SK-N-SH treated with all-trans-retinoic acid at 6 μM for 48 hours (cell line): ENCODE results near the gene C14orf93.

Experiments used
- ATAC-seq: fragments of 200-7000 bp; cut with Tn5 transposase; 3 replicates; pipeline ENCODE4 v1.9.1; 2020; ENCODE audit warnings: mild to moderate bottlenecking, moderate library complexity
- ARNTL ChIP-seq: fragments of 450-650 bp; formaldehyde crosslinking; IDR thresholded peaks from 2 replicates; pipeline ENCODE4 v1.5.0; 2020; ENCODE audit warnings: low read depth, mild to moderate bottlenecking, moderate library complexity, borderline replicate concordance
- BACH2 ChIP-seq: fragments of 250-450 bp; sonication (Bioruptor Pico); IDR thresholded peaks from 2 replicates; pipeline ENCODE4 v1.9.0; 2021; ENCODE audit warnings: mild to moderate bottlenecking, borderline replicate concordance
- CREB5 ChIP-seq: fragments of 250-450 bp; sonication (Bioruptor Pico); IDR thresholded peaks from 2 replicates; pipeline ENCODE4 v1.5.1; 2020; ENCODE audit warnings: low read depth, mild to moderate bottlenecking, moderate library complexity
- ESRRG ChIP-seq: fragments of 250-450 bp; sonication (Bioruptor Pico); IDR thresholded peaks from 2 replicates; pipeline ENCODE4 v1.6.1; 2021; ENCODE audit warnings: mild to moderate bottlenecking
- GLIS3 ChIP-seq: fragments of 250-450 bp; sonication (Bioruptor Pico); IDR thresholded peaks from 2 replicates; pipeline ENCODE4 v1.5.0; 2020; ENCODE audit warnings: mild to moderate bottlenecking, moderate library complexity
- ISL1 ChIP-seq: fragments of 250-450 bp; sonication (Bioruptor Pico); IDR thresholded peaks from 2 replicates; pipeline ENCODE4 v2.1.2; 2022; ENCODE audit warnings: mild to moderate bottlenecking, moderate library complexity
- OSR1 ChIP-seq: fragments of 250-450 bp; sonication (Bioruptor Pico); IDR thresholded peaks from 2 replicates; pipeline ENCODE4 v1.8.0; 2022; ENCODE audit warnings: moderate library complexity, mild to moderate bottlenecking, inconsistent platforms
- PATZ1 ChIP-seq: fragments of 250-450 bp; sonication (Bioruptor Pico); IDR thresholded peaks from 2 replicates; pipeline ENCODE4 v1.8.0; 2020; ENCODE audit warnings: mild to moderate bottlenecking, moderate library complexity, borderline replicate concordance
- PPARA ChIP-seq: fragments of 250-450 bp; sonication (Bioruptor Pico); IDR thresholded peaks from 2 replicates; pipeline ENCODE4 v1.5.0; 2020; ENCODE audit warnings: mild to moderate bottlenecking, borderline replicate concordance
- RARB ChIP-seq: fragments of 250-450 bp; sonication (Bioruptor Pico); IDR thresholded peaks from 2 replicates; pipeline ENCODE4 v1.8.0; 2021; ENCODE audit warnings: mild to moderate bottlenecking, moderate library complexity
- SNAI2 ChIP-seq: fragments of 250-450 bp; sonication (Bioruptor Pico); IDR thresholded peaks from 2 replicates; pipeline ENCODE4 v1.5.0; 2020; ENCODE audit warnings: mild to moderate bottlenecking, moderate library complexity
- TCF4 ChIP-seq: fragments of 250-450 bp; sonication (Bioruptor Pico); IDR thresholded peaks from 2 replicates; pipeline ENCODE4 v1.8.0; 2021; ENCODE audit warnings: mild to moderate bottlenecking, moderate library complexity, borderline replicate concordance
- TOX ChIP-seq: fragments of 250-450 bp; sonication (Bioruptor Pico); IDR thresholded peaks from 2 replicates; pipeline ENCODE4 v1.8.0; 2021; ENCODE audit warnings: mild to moderate bottlenecking, moderate library complexity, borderline replicate concordance
- TSHZ2 ChIP-seq: fragments of 250-450 bp; sonication (Bioruptor Pico); IDR thresholded peaks from 2 replicates; pipeline ENCODE4 v1.5.0; 2020; ENCODE audit warnings: mild to moderate bottlenecking, moderate library complexity
- ZC3H10 ChIP-seq: fragments of 250-450 bp; sonication (Bioruptor Pico); IDR thresholded peaks from 2 replicates; pipeline ENCODE4 v1.5.1; 2021; ENCODE audit warnings: mild to moderate bottlenecking, moderate library complexity
- ZFP3 ChIP-seq: fragments of 250-450 bp; sonication (Bioruptor Pico); IDR thresholded peaks from 2 replicates; pipeline ENCODE4 v1.5.0; 2020; ENCODE audit warnings: mild to moderate bottlenecking, moderate library complexity
- ZFP30 ChIP-seq: fragments of 450-650 bp; formaldehyde crosslinking; IDR thresholded peaks from 2 replicates; pipeline ENCODE4 v1.5.0; 2022; ENCODE audit warnings: mild to moderate bottlenecking, moderate library complexity
- ZNF565 ChIP-seq: fragments of 450-650 bp; formaldehyde crosslinking; conservative IDR thresholded peaks from 2 replicates; pipeline ENCODE4 v1.5.0; 2020; ENCODE audit warnings: low read depth, mild to moderate bottlenecking, moderate library complexity
- ZNF70 ChIP-seq: fragments of 450-650 bp; formaldehyde crosslinking; IDR thresholded peaks from 2 replicates; pipeline ENCODE4 v1.5.0; 2020; ENCODE audit warnings: mild to moderate bottlenecking, moderate library complexity
- ZNF8 ChIP-seq: fragments of 450-650 bp; formaldehyde crosslinking; IDR thresholded peaks from 2 replicates; pipeline ENCODE4 v1.5.0; 2020; ENCODE audit warnings: mild to moderate bottlenecking, moderate library complexity
- TF ChIP-seq, protein P1 (sequence below): fragments of 250-450 bp; sonication (Bioruptor Pico); IDR thresholded peaks from 2 replicates; pipeline ENCODE4 v1.5.1; 2021; ENCODE audit warnings: mild to moderate bottlenecking, moderate library complexity
- TF ChIP-seq, protein P2 (sequence below): fragments of 250-450 bp; sonication (Bioruptor Pico); IDR thresholded peaks from 2 replicates; pipeline ENCODE4 v1.8.0; 2021; ENCODE audit warnings: low read depth, mild to moderate bottlenecking, moderate library complexity, borderline replicate concordance

C14orf93 gene

GRCh38 chr14:22996768-22997654, 12.9 kb downstream of the C14orf93 start (continued):
- TF ChIP-seq CREB5 (CRISPR knock-in tag), result no peak
- no peak for TF ChIP-seq PPARA
- no peak for TF ChIP-seq ARNTL (CRISPR knock-in tag)
- TF ChIP-seq, all 23 proteins: peak for 0

- TF ChIP-seq ESRRG (CRISPR knock-in tag) (no peak), ARNTL (CRISPR knock-in tag) (no peak)
- ATAC-seq, result no peak
Observed at GRCh38 chr14:22995889-22996625, 13.9 kb downstream of the C14orf93 start.

DNA sequence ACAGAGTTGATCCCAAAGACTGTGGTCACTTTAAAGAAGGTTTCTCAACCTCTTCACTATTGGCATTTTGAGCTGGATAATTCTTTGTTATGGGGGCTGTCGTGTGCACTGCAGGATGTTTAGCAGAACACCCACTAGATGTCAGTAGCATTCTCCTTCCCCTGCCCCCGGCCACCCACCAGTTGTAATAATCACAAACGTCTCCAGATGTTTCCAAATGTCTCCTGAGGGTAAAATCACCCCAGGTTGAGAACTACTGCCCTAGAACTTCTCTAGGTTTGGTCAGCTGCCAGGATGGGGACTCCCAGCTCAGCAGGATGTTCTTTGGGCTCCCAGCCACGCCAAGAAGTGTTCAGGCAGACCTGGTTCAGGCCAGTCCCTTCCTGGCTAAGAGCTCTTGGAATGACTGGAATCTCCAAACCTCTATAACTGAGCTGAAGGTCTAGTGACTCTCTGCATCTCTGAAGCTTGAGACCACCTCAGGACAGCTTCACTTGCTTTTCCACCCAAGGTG, 15.1 kb downstream of the C14orf93 start:
- peak; percentile 91 for ATAC-seq
- TF ChIP-seq, protein P1, sequence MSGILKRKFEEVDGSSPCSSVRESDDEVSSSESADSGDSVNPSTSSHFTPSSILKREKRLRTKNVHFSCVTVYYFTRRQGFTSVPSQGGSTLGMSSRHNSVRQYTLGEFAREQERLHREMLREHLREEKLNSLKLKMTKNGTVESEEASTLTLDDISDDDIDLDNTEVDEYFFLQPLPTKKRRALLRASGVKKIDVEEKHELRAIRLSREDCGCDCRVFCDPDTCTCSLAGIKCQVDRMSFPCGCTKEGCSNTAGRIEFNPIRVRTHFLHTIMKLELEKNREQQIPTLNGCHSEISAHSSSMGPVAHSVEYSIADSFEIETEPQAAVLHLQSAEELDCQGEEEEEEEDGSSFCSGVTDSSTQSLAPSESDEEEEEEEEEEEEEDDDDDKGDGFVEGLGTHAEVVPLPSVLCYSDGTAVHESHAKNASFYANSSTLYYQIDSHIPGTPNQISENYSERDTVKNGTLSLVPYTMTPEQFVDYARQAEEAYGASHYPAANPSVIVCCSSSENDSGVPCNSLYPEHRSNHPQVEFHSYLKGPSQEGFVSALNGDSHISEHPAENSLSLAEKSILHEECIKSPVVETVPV (CRISPR knock-in tag), result no peak
- TF ChIP-seq RARB (CRISPR knock-in tag), result no peak
- TF ChIP-seq, protein P2, sequence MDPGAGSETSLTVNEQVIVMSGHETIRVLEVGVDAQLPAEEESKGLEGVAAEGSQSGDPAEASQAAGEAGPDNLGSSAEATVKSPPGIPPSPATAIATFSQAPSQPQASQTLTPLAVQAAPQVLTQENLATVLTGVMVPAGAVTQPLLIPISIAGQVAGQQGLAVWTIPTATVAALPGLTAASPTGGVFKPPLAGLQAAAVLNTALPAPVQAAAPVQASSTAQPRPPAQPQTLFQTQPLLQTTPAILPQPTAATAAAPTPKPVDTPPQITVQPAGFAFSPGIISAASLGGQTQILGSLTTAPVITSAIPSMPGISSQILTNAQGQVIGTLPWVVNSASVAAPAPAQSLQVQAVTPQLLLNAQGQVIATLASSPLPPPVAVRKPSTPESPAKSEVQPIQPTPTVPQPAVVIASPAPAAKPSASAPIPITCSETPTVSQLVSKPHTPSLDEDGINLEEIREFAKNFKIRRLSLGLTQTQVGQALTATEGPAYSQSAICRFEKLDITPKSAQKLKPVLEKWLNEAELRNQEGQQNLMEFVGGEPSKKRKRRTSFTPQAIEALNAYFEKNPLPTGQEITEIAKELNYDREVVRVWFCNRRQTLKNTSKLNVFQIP (CRISPR knock-in tag), result no peak
- TF ChIP-seq ZNF565 (CRISPR knock-in tag), result no peak
- no peak for TF ChIP-seq TSHZ2 (CRISPR knock-in tag)
- TF ChIP-seq PATZ1, result no peak
- no peak for TF ChIP-seq SNAI2 (CRISPR knock-in tag)
- TF ChIP-seq ISL1, result no peak
- TF ChIP-seq ZFP3, result no peak
- no peak for TF ChIP-seq CREB5 (CRISPR knock-in tag)
- TF ChIP-seq ZNF8 (CRISPR knock-in tag), result no peak
- no peak for TF ChIP-seq GLIS3 (CRISPR knock-in tag)
- no peak for TF ChIP-seq TCF4 (CRISPR knock-in tag)
- no peak for TF ChIP-seq TOX (CRISPR knock-in tag)
- no peak for TF ChIP-seq ZFP30 (CRISPR knock-in tag)
- TF ChIP-seq BACH2, result no peak
- no peak for TF ChIP-seq PPARA
- no peak for TF ChIP-seq ZNF70 (CRISPR knock-in tag)
- no peak for TF ChIP-seq OSR1 (CRISPR knock-in tag)
- no peak for TF ChIP-seq ZC3H10 (CRISPR knock-in tag)
- TF ChIP-seq, all 23 proteins: peak for 0
